ENCODE results near the gene ITPK1. TPM values are rescaled to one million over a fixed set of nuclear protein-coding genes. Genes with fewer than 3 reads are reported as not detected.

Gene ITPK1
- total and polyA plus RNA-seq, 8 donors, result 17.8 to 46.3 (median 28.9) TPM

- Histone ChIP-seq H3K4me1 (peaks cover 5 to 44% (median 19%) of the 10 kb centered on the region in 4 donors), H3K36me3 (peaks cover 0 to 7% (median 3%) of the 10 kb centered on the region in 4 donors), H3K27me3 (no peaks in the 10 kb centered on the region), H3K27ac (no peak overlapping the region), H3K4me3 (no peak overlapping the region), H3K9me3 (no peaks in the 10 kb centered on the region)
- DNase-seq, result no peak
- 93 to 98% (median 97%) methylated on average over 6 of the region's 6 CpGs for WGBS, 5 donors
- TF ChIP-seq POLR2AphosphoS5 (IDR thresholded peaks at IDR 0.05) (no peak), EP300 (IDR thresholded peaks at IDR 0.05) (no peak), POLR2A (IDR thresholded peaks at IDR 0.05) (no peak)
- TF ChIP-seq, protein P1, sequence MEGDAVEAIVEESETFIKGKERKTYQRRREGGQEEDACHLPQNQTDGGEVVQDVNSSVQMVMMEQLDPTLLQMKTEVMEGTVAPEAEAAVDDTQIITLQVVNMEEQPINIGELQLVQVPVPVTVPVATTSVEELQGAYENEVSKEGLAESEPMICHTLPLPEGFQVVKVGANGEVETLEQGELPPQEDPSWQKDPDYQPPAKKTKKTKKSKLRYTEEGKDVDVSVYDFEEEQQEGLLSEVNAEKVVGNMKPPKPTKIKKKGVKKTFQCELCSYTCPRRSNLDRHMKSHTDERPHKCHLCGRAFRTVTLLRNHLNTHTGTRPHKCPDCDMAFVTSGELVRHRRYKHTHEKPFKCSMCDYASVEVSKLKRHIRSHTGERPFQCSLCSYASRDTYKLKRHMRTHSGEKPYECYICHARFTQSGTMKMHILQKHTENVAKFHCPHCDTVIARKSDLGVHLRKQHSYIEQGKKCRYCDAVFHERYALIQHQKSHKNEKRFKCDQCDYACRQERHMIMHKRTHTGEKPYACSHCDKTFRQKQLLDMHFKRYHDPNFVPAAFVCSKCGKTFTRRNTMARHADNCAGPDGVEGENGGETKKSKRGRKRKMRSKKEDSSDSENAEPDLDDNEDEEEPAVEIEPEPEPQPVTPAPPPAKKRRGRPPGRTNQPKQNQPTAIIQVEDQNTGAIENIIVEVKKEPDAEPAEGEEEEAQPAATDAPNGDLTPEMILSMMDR (IDR thresholded peaks at IDR 0.05), result no peak
- intact Hi-C loops (cut with DNase I; ENCODE audit: low total_unique reads), result no loop called here
These were observed 113.7 kb downstream of the ITPK1 start for GRCh38 chr14:93002049-93002448.

- no peak overlapping the region for H3K4me3 ChIP-seq
- no peak overlapping the region for H3K27ac ChIP-seq
These were observed 116.8 kb downstream of the ITPK1 start for GRCh38 chr14:92998946-92999345.

DNA sequence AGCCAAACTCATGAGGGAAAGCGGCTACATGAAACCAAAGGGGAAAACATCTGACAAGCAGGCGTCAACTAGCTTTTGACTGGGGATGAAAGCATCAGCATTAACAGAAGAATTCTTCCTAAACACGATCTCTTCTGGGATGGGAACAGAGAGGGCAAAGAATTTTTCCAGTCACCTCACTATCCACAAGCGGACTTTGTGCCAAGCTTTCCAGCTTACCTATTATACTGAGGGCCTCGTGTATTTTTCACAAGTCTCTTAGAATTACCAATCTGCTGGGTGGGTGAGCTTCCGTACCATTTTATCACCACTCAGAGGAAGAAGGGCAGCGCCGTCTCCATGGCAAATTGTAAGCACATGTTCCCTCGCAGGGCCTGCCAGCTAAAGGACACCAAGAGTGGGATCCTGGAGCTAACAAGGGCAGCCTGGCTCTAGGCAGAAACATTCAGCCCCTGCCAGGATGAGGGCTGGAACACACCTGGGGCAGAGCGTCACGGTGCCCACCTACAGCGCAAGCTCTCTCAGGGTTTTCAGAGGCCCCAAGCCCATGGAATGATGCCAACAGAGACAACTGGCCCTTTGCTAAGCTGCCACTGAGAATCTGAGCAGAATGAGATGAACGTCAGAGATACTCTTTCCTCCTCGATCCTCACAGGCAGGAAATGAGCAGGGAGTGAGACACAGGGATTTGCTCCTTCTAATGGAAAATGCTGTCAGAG, 118.2 kb downstream of the ITPK1 start:
- Histone ChIP-seq H3K27ac (no peak overlapping the region), H3K27me3 (no peaks in the 10 kb centered on the region), H3K9me3 (no peaks in the 10 kb centered on the region), H3K4me1 (peaks cover 0 to 29% (median 3%) of the 10 kb centered on the region in 4 donors), H3K36me3 (peaks cover 0 to 28% (median 25%) of the 10 kb centered on the region in 4 donors), H3K4me3 (no peak overlapping the region)
- no peak for DNase-seq
- WGBS, 5 donors, result 84 to 93% (median 88%) methylated on average over 14 of the region's 14 CpGs
- no peak for TF ChIP-seq POLR2AphosphoS5 (IDR thresholded peaks at IDR 0.05)
- intact Hi-C loops (cut with DNase I; ENCODE audit: low total_unique reads), result no loop called here

More at GRCh38 chr14:92998946-92999345, 116.8 kb downstream of the ITPK1 start:
- peaks cover 0 to 21% (median 0%) of the 10 kb centered on the region in 4 donors for H3K4me1 ChIP-seq
- WGBS, 5 donors, result 84 to 96% (median 93%) methylated on average over 10 of the region's 10 CpGs
- intact Hi-C loops (cut with DNase I; ENCODE audit: low total_unique reads), result no loop called here
- peaks cover 0 to 14% (median 11%) of the 10 kb centered on the region in 4 donors for H3K36me3 ChIP-seq
- no peak for DNase-seq
- no peaks in the 10 kb centered on the region for H3K9me3 ChIP-seq
- no peaks in the 10 kb centered on the region for H3K27me3 ChIP-seq
- TF ChIP-seq POLR2AphosphoS5 (IDR thresholded peaks at IDR 0.05), result no peak
- no peak for TF ChIP-seq EP300 (IDR thresholded peaks at IDR 0.05)
- TF ChIP-seq POLR2A (IDR thresholded peaks at IDR 0.05), result no peak
- TF ChIP-seq, protein P1 (IDR thresholded peaks at IDR 0.05), result no peak

DNA sequence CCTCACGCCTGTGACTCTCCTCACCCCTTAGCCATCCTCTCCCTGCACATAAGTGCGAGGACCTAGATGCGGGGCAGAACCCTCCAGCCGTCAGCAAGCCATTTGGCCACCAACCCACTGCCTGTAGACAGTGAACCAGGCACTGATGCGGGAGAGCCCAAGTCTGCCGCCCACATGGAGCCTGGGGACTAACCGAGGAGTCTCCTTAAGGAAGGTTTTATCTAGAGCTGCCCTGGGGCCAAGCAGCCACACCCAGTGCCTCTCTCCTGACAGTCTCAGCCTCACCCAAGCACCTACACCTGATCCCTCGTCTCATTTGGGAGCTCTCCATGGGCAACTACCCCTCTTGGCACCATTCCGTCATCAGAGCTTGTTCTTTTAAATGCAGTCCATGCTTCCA, 120.1 kb downstream of the ITPK1 start:
- Histone ChIP-seq H3K4me1 (peaks cover 0 to 29% (median 6%) of the 10 kb centered on the region in 4 donors), H3K4me3 (no peak overlapping the region), H3K9me3 (no peaks in the 10 kb centered on the region), H3K27ac (no peak overlapping the region), H3K36me3 (peaks cover 3 to 43% (median 34%) of the 10 kb centered on the region in 4 donors), H3K27me3 (no peaks in the 10 kb centered on the region)
- TF ChIP-seq, protein P1 (IDR thresholded peaks at IDR 0.05), result no peak
- TF ChIP-seq EP300 (IDR thresholded peaks at IDR 0.05) (no peak), POLR2AphosphoS5 (IDR thresholded peaks at IDR 0.05) (no peak)
- DNase-seq, result no peak
- WGBS, 5 donors, result 89 to 91% (median 90%) methylated on average over 7 to 9 of the region's 9 CpGs
- intact Hi-C loops (cut with DNase I; ENCODE audit: low total_unique reads), result no loop called here

- H3K36me3 ChIP-seq, result peaks cover 3 to 49% (median 34%) of the 10 kb centered on the region in 4 donors
- H3K27ac ChIP-seq, result no peak overlapping the region
- DNase-seq, result no peak
- TF ChIP-seq, protein P1 (IDR thresholded peaks at IDR 0.05), result no peak
- TF ChIP-seq POLR2AphosphoS5 (IDR thresholded peaks at IDR 0.05), result no peak
- TF ChIP-seq EP300 (IDR thresholded peaks at IDR 0.05), result no peak
- no peak for TF ChIP-seq POLR2A (IDR thresholded peaks at IDR 0.05)
- H3K27me3 ChIP-seq, result no peaks in the 10 kb centered on the region
- intact Hi-C loops (cut with DNase I; ENCODE audit: low total_unique reads), result no loop called here
- H3K9me3 ChIP-seq, result no peaks in the 10 kb centered on the region
- H3K4me3 ChIP-seq, result no peak overlapping the region
- 92 to 96% (median 95%) methylated on average over 4 to 11 of the region's 11 CpGs for WGBS, 5 donors
- H3K4me1 ChIP-seq, result peaks cover 0 to 23% (median 6%) of the 10 kb centered on the region in 4 donors
These were observed 120.8 kb downstream of the ITPK1 start for GRCh38 chr14:92994942-92995341.

Data from stomach (tissue), 9 donors.